ENCODE results near the gene TRIM66.

DNA sequence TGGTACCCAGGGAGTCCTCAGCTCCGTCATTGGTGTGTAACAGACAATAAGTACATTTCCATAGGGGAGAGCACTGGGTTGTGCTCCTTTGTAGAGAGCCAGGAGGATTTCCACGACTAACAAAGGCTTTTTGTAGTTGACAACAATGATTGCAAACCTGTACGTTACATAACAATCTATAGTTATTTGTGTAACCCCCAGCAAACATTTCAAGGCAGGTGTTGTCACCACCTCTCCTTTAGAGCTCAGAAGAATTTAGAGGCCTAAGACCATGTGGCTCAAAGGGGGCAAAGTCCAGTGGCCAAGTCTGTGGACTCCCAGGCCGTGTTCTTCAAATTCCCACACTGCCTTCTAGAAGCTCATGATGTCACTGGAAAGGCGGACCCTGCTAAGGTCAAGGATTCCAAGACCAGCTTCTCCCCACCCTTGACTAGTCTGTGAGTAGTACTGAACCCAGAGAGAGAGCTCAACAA lies 15.9 kb upstream of the TRIM66 start:
- no peak for TF ChIP-seq POLR2AphosphoS5 (IDR thresholded peaks at IDR 0.05; ENCODE audit: borderline replicate concordance, low read depth, low read length)
- no peak for TF ChIP-seq EZH2 (IDR thresholded peaks at IDR 0.05)
- no peak for TF ChIP-seq FOXP2 (optimal IDR thresholded peaks at IDR 0.05; ENCODE audit: control extremely low read depth, extremely low read length, insufficient read depth)
